IPS DF 19.7 (cell line): ENCODE results near the gene ZSCAN5B.
A peak's percentile ranks its signal among the peaks of the same experiment; 100 is the strongest.
"Not testable (repeated sequence)": the region's sequence is repeated elsewhere in the genome, so short reads cannot be mapped to it uniquely, and the experiment has no call there.

Experiments used
- DNase-seq: peaks from one replicate; pipeline ENCODE4 v3.0.0-alpha.2; 2013; ENCODE audit warnings: low read depth, low spot score

Gene ZSCAN5B

DNA sequence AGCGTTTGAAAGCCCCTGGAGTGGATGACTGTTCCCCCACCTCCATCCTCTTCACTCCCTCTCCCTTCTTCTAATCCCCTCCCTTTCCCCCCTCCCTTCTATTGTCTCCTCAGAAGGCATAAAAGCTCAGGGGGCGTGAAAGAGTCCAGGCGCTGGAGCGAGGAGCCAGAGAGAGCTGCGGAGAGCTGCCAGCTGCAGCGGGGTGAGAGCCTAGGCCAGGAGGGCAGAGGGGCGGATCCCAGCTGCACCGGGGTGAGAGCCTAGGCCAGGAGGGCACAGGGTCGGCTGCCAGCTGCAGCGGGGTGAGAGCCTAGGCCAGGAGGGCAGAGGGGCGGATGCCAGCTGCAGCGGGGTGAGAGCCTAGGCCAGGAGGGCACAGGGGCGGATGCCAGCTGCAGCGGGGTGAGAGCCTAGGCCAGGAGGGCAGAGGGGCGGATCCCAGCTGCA lies 21.7 kb downstream of the ZSCAN5B start, which contains the start of gene GALP:
GALP (plus strand) TSS at position 148 of the 447 bp plus-strand sequence. CDS start 1,101 bp downstream, outside the sequence.
- DNase-seq = not testable (repeated sequence)

GRCh38 chr19:56174550-56174949 lies 23.0 kb downstream of the ZSCAN5B start:
- no peak for DNase-seq

- DNase-seq = no peak
Measured at GRCh38 chr19:56174086-56174485, 23.5 kb downstream of the ZSCAN5B start.

DNA sequence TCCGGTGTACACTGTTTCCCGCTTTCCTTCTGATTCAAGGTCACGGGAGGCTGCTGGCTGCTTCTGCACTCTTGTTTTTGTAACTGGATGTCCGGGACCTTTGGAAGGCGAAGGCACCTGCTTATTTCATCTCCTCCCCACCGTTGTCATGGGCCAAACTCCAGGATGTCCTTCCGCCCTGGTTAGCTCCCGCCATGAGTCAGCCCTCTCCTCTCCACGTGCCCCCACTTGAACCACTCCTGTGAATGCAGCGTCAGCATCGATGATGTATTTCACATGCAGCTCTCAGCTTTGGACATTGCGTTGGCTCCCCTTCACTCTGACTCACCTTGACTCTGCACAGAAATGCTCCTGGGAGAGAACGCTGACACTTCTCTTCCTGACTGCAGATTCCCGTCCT lies 27.3 kb downstream of the ZSCAN5B start:
- no peak for DNase-seq

DNA sequence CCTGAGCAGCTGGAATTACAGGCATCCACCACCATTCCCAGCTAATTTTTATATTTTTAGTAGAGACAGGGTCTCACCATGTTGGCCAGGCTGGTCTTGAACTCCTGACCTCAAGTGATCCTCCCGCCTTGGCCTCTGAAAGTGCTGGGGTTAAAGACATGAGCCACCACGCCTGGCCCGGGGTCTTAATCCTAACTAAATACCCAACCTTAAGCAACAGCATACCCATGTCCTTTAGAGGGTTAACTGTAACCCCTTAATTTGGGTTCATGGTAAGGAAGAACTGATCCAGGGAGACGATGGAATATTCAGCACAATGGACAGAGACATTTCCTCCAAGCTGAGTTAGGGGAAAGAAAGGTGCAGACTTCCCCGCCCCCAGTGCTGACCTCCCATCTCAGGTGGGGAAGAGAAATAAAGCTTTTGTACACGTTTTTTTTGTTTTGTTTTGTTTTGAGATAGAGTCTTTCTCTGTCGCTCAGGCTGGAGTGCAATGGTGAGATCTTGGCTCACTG lies 30.5 kb downstream of the ZSCAN5B start:
- peak; percentile 12 for DNase-seq

DNA sequence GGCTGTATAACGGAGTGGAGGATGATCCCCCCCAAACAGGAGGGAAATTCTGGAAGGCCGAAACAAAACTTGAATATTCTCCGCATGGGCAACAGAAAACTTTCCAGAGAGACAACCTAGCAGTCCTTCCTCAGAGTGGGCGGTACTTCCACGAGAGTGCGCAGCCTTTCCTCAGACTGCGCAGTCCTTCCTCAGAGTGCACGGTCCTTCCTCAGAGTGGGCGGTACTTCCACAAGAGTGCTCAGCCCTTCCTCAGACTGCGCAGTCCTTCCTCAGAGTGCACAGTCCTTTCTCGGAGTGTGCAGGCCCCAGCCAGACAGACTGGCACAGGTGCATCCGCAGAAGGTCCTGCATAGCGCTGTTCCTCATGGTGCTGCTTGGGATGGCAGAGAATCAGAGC lies 34.5 kb downstream of the ZSCAN5B start:
- DNase-seq = no peak

GRCh38 chr19:56162258-56162657 lies 35.3 kb downstream of the ZSCAN5B start:
- no peak for DNase-seq

GRCh38 chr19:56161534-56161933 lies 36.0 kb downstream of the ZSCAN5B start:
- DNase-seq = no peak

GRCh38 chr19:56159622-56160271 lies 37.8 kb downstream of the ZSCAN5B start:
- DNase-seq = no peak

GRCh38 chr19:56159009-56159559 lies 38.5 kb downstream of the ZSCAN5B start:
- DNase-seq = no peak

- no peak for DNase-seq
Measured at GRCh38 chr19:56158170-56158757, 39.3 kb downstream of the ZSCAN5B start.

DNA sequence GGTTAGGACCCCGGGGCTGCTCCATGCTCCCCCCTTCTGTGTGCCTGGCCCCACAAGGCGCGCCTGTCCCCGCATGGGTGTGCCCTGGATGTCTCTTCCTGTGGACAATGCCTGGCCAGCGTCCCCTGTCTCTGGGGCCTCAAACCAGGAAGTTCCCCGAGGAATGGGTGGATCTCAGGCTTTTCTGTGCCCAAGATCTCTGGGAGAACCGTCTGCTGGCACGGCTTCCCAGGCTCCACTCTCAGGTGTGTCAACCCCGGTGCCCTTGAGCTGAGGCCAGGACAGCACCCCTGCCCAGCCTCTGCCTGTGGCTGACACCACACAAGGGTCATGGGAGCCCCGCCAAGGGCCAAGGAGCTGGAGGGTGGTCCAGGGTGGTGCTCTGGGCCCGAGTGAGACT lies 40.8 kb downstream of the ZSCAN5B start:
- DNase-seq = no peak

- DNase-seq = no peak
Measured at GRCh38 chr19:56155124-56155687, 42.4 kb downstream of the ZSCAN5B start.

DNA sequence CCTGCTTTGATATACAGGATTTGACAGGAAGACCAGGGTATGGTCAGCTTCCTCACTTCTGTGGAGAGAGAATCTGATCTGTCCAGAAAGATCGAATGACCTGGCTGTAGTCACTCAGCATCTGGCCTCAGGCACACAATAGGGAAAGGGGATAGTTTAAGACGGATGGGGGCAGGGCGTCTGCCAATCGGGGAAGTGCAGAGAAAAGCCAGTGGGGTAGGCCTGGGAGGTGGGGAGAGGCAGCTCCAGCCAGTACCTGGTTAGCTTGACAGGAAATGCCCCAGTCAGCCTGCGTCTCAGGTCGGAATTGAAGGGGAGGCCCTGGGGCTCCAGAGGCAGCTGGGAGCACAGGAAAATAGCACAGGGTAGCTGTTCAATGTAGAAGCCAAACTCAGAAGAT lies 44.1 kb downstream of the ZSCAN5B start:
- DNase-seq = peak; percentile 68

GRCh38 chr19:56152644-56153043 lies 44.9 kb downstream of the ZSCAN5B start:
- DNase-seq = no peak

GRCh38 chr19:56150358-56150757 lies 47.2 kb downstream of the ZSCAN5B start:
- DNase-seq = no peak

DNA sequence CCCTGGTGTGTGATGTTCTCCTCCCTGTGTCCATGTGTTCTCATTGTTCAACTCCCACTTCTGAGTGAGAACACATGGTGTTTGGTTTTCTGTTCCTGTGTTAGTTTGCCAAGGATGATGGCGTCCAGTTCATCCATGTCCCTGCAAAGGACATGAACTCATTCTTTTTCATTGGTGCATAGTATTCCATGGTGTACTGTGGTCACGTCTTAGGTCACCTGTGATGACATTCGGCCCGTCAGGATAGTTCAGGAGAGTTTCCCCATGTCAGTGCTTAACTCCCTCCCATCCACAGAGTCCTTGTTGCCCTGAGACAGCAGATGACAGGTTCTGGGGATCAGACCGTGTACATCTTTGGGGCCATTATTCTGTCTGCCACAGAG lies 47.9 kb downstream of the ZSCAN5B start:
- DNase-seq = no peak

- not testable (repeated sequence) for DNase-seq
Measured at GRCh38 chr19:56148955-56149655, 48.5 kb downstream of the ZSCAN5B start.

- DNase-seq = no peak
Measured at GRCh38 chr19:56148096-56148495, 49.5 kb downstream of the ZSCAN5B start.

DNA sequence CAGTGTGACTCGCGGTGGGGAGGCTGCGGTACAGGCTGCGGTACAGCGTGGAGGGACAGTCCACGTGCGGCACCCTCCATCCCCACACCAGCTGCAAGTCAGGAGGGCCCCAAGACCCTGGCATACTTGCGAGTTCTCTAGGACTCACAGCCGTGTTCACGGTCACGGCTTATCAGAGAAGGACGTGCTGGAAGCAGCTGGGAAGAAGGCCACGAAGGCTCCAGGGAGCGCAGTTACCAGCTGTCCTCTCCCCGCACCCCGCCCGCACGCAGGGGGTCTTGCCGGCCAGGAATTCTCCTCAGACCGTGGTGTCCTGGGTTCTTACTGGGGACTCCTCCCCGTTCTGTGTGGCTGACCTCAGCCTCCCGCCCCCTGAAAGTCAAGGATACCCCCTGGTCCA lies 50.3 kb downstream of the ZSCAN5B start:
- no peak for DNase-seq

GRCh38 chr19:56146904-56147303 lies 50.7 kb downstream of the ZSCAN5B start:
- no peak for DNase-seq

GRCh38 chr19:56145698-56146097 lies 51.9 kb downstream of the ZSCAN5B start:
- DNase-seq = no peak
